Urothelium cell line (cell line): ENCODE results near the gene MYO5A.
"Not testable (repeated sequence)": the region's sequence is repeated elsewhere in the genome, so short reads cannot be mapped to it uniquely, and the experiment has no call there.

Source experiments
- DNase-seq: peaks from one replicate; pipeline ENCODE4 v3.0.0; 2011; ENCODE audit warnings: low spot score, mixed read lengths
- FAIRE-seq: peaks from 2 replicates; lab custom pipeline; 2011; peaks lifted over from hg19 to GRCh38; lab: Jason Lieb, UNC

Gene MYO5A

GRCh38 chr15:52546031-52546751 lies 17.5 kb upstream of the MYO5A start:
- DNase-seq (no peak), FAIRE-seq (no peak)

GRCh38 chr15:52540374-52541012 lies 11.8 kb upstream of the MYO5A start:
- DNase-seq (no peak), FAIRE-seq (no peak)

- no peak for DNase-seq
- no peak for FAIRE-seq
Measured at GRCh38 chr15:52537459-52537858, 8.8 kb upstream of the MYO5A start.

- no peak for DNase-seq
- FAIRE-seq, result no peak
Measured at GRCh38 chr15:52532427-52532826, 3.7 kb upstream of the MYO5A start.

DNA sequence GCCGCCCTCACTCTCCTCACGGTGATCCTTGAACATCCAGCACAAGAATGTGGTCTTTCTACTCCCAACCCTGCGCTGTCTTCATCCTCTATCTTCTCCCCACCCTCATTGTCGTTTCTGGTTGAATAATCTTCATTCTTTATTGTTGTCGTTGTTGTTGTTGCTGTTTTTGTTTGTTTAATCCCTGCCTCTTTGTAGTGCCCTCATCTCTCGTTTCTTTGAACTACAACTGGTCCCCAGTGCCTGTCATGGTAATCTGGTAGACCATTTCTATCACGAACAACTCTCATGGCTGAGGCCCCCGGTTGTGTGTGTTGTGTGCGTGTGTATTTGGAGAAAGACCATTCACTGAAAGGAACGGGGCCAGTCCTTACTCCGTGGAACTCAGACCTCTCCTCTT lies 1.3 kb upstream of the MYO5A start:
- DNase-seq (no peak), FAIRE-seq (no peak)

GRCh38 chr15:52529341-52529924 lies 753 bp upstream of the MYO5A start:
- DNase-seq (peak; percentile 5), FAIRE-seq (no peak)

- no peak for FAIRE-seq
Measured at GRCh38 chr15:52527911-52528563, 643 bp downstream of the MYO5A start.

GRCh38 chr15:52527196-52527910 lies 1.3 kb downstream of the MYO5A start:
- no peak for DNase-seq
- FAIRE-seq, result no peak

More at GRCh38 chr15:52527911-52528563, 643 bp downstream of the MYO5A start:
- peak; percentile 25 for DNase-seq

- no peak for FAIRE-seq
Measured at GRCh38 chr15:52524223-52525136, 4.2 kb downstream of the MYO5A start.

DNA sequence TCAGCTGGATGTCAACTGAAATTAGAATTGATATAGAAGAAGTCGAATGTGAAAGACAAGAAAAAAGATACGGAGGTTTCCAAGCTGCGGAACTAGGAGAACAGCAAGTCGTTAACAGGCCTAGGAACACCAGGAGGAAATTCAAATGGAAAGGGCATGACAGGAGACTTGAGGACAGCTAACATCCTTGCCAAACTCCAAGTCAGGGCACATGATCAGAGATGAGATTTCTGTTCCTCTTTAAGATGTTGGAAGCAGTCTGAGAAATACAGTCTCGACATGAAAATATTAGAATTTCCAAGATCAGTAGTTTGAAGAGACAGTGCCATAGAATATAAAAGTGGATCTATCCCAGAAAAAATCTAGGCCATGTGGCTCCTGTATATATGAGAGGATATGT lies 5.0 kb downstream of the MYO5A start:
- DNase-seq (no peak), FAIRE-seq (no peak)

More at GRCh38 chr15:52524223-52525136, 4.2 kb downstream of the MYO5A start:
- DNase-seq, result no peak

- no peak for FAIRE-seq
- DNase-seq, result no peak
Measured at GRCh38 chr15:52523192-52523591, 5.5 kb downstream of the MYO5A start.

DNA sequence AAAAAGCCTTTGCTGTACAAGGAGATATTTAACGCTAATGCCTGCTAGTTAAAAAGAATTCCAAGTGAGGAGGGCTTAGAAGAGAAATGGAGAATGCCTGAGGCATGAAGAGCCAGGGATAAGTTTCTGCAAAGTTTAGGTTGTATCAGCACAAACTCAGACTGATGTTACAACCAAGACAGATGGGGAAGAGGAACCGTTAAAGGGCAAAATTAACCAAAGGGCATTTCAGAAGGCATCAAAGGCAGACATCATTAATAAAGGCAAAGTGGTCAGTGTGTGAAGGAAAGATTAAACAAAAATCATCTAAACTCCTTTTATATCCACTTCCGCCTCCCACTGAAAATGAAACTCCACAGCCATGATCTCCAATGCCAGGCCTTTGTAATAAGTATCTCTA lies 7.0 kb downstream of the MYO5A start:
- no peak for DNase-seq
- FAIRE-seq, result no peak

DNA sequence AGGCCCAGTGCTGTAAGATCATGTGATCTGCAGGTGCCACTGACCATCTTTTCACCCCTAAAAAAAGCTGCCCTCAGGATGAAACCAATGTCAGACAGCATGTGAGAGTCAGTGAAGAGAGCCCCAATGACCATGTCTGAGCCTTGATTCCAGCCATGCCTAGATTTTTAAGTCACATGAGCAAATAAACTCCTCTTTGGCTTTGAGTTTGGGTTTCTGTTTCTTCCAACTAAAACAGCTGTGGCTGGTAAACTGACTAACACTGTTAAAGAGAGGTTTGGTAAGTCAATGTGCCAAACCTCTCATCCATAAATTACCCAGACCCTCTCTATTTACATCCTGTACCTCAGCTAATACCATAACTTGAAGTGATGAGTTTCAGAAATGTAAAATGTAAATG lies 8.3 kb downstream of the MYO5A start:
- FAIRE-seq (no peak), DNase-seq (no peak)

DNA sequence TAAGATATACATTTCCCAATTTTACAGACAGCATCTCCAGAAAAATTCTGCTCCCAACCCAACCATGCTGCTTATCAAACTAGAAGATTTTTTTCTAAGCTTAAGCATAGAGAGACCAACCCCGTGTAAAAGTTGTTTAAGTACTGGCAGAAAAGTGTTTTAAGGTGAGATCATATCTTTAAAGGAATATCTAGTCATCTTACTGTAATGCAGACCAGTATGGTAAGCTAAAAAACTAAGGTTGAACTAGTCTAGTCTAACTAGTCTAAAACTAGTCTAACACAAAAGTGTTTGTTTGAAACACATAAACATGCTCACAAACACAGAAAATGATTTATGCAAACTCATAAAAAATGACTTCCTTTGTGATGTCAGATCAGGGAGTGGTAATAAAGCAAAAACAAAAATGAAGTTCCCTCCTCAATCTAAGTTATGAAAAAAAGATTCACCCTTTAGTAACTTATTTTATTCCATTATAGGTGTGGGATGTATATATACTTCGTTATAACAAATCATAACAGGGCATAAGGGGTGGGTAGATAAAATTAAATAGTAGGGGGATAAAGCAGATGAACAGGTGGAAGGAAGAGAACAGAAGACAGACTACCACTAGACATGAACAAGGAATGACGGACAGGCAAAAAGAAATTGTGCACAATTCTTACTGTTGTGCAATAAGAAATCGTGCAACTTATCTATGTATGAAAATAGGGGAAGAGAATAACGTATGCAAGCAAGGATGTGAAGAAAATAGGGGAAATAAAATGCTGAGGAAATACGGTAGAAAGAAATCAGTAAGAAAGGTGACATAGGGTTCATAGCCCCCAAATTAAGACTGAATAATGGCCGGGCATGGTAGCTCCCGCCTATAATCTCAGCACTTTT lies 10.0 kb downstream of the MYO5A start:
- no peak for DNase-seq
- no peak for FAIRE-seq

DNA sequence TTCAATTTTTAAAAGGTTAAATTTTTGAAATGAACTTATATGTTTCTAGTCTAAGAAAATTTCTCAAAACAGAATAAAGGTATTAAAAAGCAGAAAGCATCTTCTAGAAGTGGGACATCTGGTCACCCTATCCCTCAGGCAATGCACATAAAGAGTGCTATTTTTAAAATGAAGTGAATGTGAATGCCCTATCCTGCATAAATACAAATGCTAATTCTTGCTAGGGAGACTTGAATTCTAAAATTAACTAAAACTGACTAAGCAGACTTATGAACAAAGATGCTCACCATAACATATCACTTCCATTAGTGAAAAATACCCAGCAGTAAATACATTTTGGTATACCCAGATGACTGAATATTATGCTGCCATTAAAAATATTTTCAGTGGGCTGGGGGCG lies 11.7 kb downstream of the MYO5A start:
- DNase-seq, result no peak
- no peak for FAIRE-seq

DNA sequence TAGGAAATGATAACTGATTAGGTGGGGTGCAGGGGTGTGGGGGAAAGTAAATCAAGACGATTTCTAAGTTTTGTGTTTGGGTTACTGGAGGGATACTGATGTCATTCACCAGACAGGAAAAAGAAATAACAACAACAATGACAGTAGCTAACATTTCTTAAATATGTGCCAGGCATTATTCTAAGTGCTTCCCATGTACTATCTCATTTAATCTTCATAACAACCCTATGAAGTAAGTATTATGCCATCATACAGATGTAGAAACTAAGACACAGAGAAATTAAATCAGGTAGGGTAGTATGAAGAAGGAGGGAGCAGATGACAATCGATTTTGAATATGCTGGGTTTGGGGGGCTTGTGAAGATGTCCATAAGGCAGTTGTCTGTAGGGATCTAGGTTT lies 13.3 kb downstream of the MYO5A start:
- DNase-seq, result no peak
- no peak for FAIRE-seq

DNA sequence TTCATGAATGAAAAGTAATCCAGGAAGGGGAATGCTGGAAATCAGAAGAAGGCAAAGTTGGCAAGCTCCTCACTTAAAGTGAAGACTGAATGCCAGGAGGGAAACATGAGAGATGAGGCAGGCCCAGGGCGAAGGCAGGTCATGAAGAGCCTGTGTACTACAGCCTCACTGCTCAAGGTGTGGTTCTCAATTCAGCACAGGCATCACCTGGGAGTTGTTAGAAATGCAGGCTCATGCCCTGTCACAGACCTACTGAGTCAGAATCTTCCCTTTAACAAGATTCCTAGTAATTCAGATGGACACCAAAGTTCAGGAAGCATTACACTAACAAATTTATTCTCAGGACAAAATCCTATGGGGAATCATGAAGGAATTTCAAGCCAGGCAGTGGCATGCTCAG lies 14.2 kb downstream of the MYO5A start:
- FAIRE-seq (no peak), DNase-seq (no peak)

- FAIRE-seq, DNase-seq: not testable (repeated sequence)
Measured at GRCh38 chr15:52512869-52513268, 15.8 kb downstream of the MYO5A start.

DNA sequence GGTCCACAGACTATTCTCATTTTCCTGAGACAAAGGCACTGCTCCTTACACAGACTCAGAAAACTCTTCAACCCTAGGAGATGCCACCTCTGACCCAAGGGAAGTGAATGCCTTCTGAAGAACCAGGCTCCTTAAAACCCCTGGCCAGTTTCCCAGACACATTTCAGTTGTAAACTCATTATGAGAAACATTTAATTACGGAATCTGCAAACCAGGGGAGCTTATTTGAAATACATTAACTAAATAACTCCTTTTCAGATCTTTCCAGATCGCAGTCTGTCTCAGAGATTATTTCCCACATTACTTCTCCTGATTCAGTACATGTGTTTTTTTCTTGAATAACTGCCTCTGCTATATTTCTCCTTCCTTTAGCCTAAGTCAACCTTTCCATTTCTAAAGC lies 17.6 kb downstream of the MYO5A start:
- no peak for DNase-seq
- no peak for FAIRE-seq
